GM12878 (cell line): ENCODE data around the gene EIF4E1B. TPM values are rescaled to one million over a fixed set of nuclear protein-coding genes. Genes with fewer than 3 reads are reported as not detected.

Source experiments
- BACH1 ChIP-seq: fragments of 450-650 bp; IDR thresholded peaks from 2 replicates; pipeline ENCODE4 v1.6.1; 2017; ENCODE audit warnings: mild to moderate bottlenecking, borderline replicate concordance
- BHLHE40 ChIP-seq, 2 experiments: fragments of 450-650 bp in 1 of 2; IDR thresholded peaks; 2 replicates each; pipeline ENCODE4 v1.6.1; 2011 to 2017; ENCODE audit warnings: low read depth in 2 of 2, borderline replicate concordance in 1 of 2, improper control_type of control experiment in 1 of 2, low read length in 1 of 2, mild to moderate bottlenecking in 1 of 2
- CBX3 ChIP-seq: fragments of 200-600 bp; sonication (generic); IDR thresholded peaks from 2 replicates; pipeline ENCODE4 v1.6.1; 2016; ENCODE audit warnings: low read depth, borderline replicate concordance
- CBX5 ChIP-seq: sonication (generic); IDR thresholded peaks from 2 replicates; pipeline ENCODE4 v1.6.1; 2016; ENCODE audit warnings: low read depth, moderate library complexity, mild to moderate bottlenecking, inconsistent platforms
- CHD1 ChIP-seq: IDR thresholded peaks from 2 replicates; pipeline ENCODE4 v1.6.1; 2012; ENCODE audit warnings: low read depth, low read length, improper control_type of control experiment
- CREB1 ChIP-seq: IDR thresholded peaks from 2 replicates; pipeline ENCODE4 v1.6.1; 2012; ENCODE audit warnings: low read depth, mild to moderate bottlenecking, inconsistent platforms
- EED ChIP-seq: sonication (generic); IDR thresholded peaks from 2 replicates; pipeline ENCODE4 v1.6.1; 2016; ENCODE audit warnings: antibody characterized with exemption, low read depth
- HDAC6 ChIP-seq: fragments of 200-600 bp; sonication (generic); IDR thresholded peaks from one replicate; pipeline ENCODE4 v1.8.0; 2017; ENCODE audit warnings: antibody characterized with exemption; ENCODE audit not compliant: unreplicated experiment
- IKZF2 ChIP-seq, 2 experiments: fragments of 450-650 bp; IDR thresholded peaks; 2 replicates each; pipeline ENCODE4 v1.6.1; 2017; ENCODE audit warnings: mild to moderate bottlenecking in 2 of 2, moderate library complexity in 2 of 2
- MEF2B ChIP-seq: fragments of 450-650 bp; IDR thresholded peaks from 2 replicates; pipeline ENCODE4 v1.6.1; 2018; ENCODE audit warnings: mild to moderate bottlenecking, moderate library complexity; ENCODE audit not compliant: partially characterized antibody, poor library complexity, severe bottlenecking
- MXI1 ChIP-seq: fragments of 150-350 bp; IDR thresholded peaks from 2 replicates; pipeline ENCODE4 v1.6.1; 2011; ENCODE audit warnings: low read depth, mild to moderate bottlenecking, inconsistent platforms, low read length, improper control_type of control experiment
- MYB ChIP-seq: fragments of 150-350 bp; IDR thresholded peaks from 2 replicates; pipeline ENCODE4 v1.6.1; 2014; ENCODE audit warnings: mild to moderate bottlenecking, low read depth, low read length, borderline replicate concordance
- NR2F1 ChIP-seq: fragments of 450-650 bp; conservative IDR thresholded peaks from 2 replicates; pipeline ENCODE4 v1.6.1; 2017; ENCODE audit warnings: mild to moderate bottlenecking
- PAX8 ChIP-seq: fragments of 450-650 bp; IDR thresholded peaks from 2 replicates; pipeline ENCODE4 v1.6.1; 2017; ENCODE audit warnings: mild to moderate bottlenecking, moderate library complexity
- PBX3 ChIP-seq: IDR thresholded peaks from 2 replicates; pipeline ENCODE4 v1.6.1; 2011; ENCODE audit warnings: mild to moderate bottlenecking, low read depth, low read length, moderate library complexity; ENCODE audit not compliant: insufficient replicate concordance
- POU2F2 ChIP-seq: IDR thresholded peaks from 3 replicates; pipeline ENCODE4 v1.6.1; 2011; ENCODE audit warnings: low read depth, mild to moderate bottlenecking, low read length, borderline replicate concordance
- RB1 ChIP-seq: fragments of 450-650 bp; formaldehyde crosslinking; IDR thresholded peaks from 2 replicates; pipeline ENCODE4 v1.6.1; 2017; ENCODE audit warnings: mild to moderate bottlenecking, borderline replicate concordance
- SMAD1 ChIP-seq: fragments of 450-650 bp; IDR thresholded peaks from 2 replicates; pipeline ENCODE4 v1.6.1; 2018; ENCODE audit warnings: mild to moderate bottlenecking, low read depth; ENCODE audit not compliant: partially characterized antibody
- SMC3 ChIP-seq: IDR thresholded peaks from 2 replicates; pipeline ENCODE4 v1.6.1; 2011; ENCODE audit warnings: low read length, improper control_type of control experiment, borderline replicate concordance
- TCF3 ChIP-seq: IDR thresholded peaks from 2 replicates; pipeline ENCODE4 v1.6.1; 2012; ENCODE audit warnings: low read depth, mild to moderate bottlenecking, low read length, borderline replicate concordance; ENCODE audit not compliant: insufficient read depth
- WRNIP1 ChIP-seq: IDR thresholded peaks from 2 replicates; pipeline ENCODE4 v1.6.1; 2011; ENCODE audit warnings: low read depth, low read length, improper control_type of control experiment, borderline replicate concordance
- ZNF217 ChIP-seq: fragments of 450-650 bp; IDR thresholded peaks from 2 replicates; pipeline ENCODE4 v1.6.1; 2017; ENCODE audit warnings: antibody characterized with exemption, mild to moderate bottlenecking
- ZNF24 ChIP-seq: fragments of 450-650 bp; IDR thresholded peaks from 2 replicates; pipeline ENCODE4 v1.6.1; 2017; ENCODE audit warnings: antibody characterized with exemption, mild to moderate bottlenecking
- ZSCAN29 ChIP-seq: fragments of 450-650 bp; IDR thresholded peaks from 2 replicates; pipeline ENCODE4 v1.6.1; 2017; ENCODE audit warnings: mild to moderate bottlenecking, moderate library complexity
- polyA plus RNA-seq, 11 experiments: library from polyadenylated mRNA; depleted of rRNA in 4 of 11; unstranded in 6 of 11; stranded (reverse) in 5 of 11; fragments of >200 nt; fragmentation: Nextera tagmentation in 4 of 11; fragmentation: Illumina TruSeq in 1 of 11; extraction: Ambion mirVana in 4 of 11; extraction: Trizol in 1 of 11; gene quantifications; 1 replicate in 1 of 11; 2 replicates in 10 of 11; pipeline versions ENCODE4 v1.2.1 to v1.2.3, GENCODE V29; 2011 to 2016; ENCODE audit warnings: inconsistent platforms in 2 of 11, missing spikeins in 2 of 11, low read depth in 1 of 11
- total RNA-seq, 4 experiments: library from RNA; depleted of rRNA in 3 of 4; stranded (reverse); fragments of >200 nt in 3 of 4; fragmentation: Illumina TruSeq in 1 of 4; extraction: Trizol in 1 of 4; gene quantifications; 2 replicates each; pipeline versions ENCODE4 v1.2.1 to v1.2.3, GENCODE V29; 2013 to 2021
- TF ChIP-seq, protein P1 (sequence below): IDR thresholded peaks from 2 replicates; pipeline ENCODE4 v1.6.1; 2012; ENCODE audit warnings: low read depth, low read length, improper control_type of control experiment
- TF ChIP-seq, protein P2 (sequence below): fragments of 450-650 bp; IDR thresholded peaks from 2 replicates; pipeline ENCODE4 v1.6.1; 2016; ENCODE audit warnings: mild to moderate bottlenecking
- TF ChIP-seq, protein P3 (sequence below): IDR thresholded peaks from 2 replicates; pipeline ENCODE4 v1.6.1; 2012; ENCODE audit warnings: low read depth, low read length, improper control_type of control experiment

Gene EIF4E1B
- total and polyA plus RNA-seq, 10 of the 15 experiments (the other 5 are each of a cell fraction or from before 2014, with no cell fraction given) = not detected

- TF ChIP-seq PBX3 (no peak), NR2F1 (peak; percentile 64), ZSCAN29 (no peak), BACH1 (peak; percentile 98), WRNIP1 (no peak), CBX3 (no peak), IKZF2 (IDR thresholded peaks at IDR 0.05) (peak; percentile 67 to 69; a peak in 3 of 4 replicates), MXI1 (no peak), ZNF217 (no peak), CBX5 (no peak), CREB1 (no peak), POU2F2 (no peak), CHD1 (no peak), MYB (no peak), SMAD1 (no peak), PAX8 (no peak), HDAC6 (no peak), SMC3 (no peak), TCF3 (no peak), EED (no peak), ZNF24 (no peak), MEF2B (peak; percentile 96), BHLHE40 (IDR thresholded peaks at IDR 0.05; ENCODE audit: borderline replicate concordance in 1 of 2, low read depth in 2 of 2, low read length in 1 of 2) (peak; percentile 11 to 35; a peak in 1 of 4 replicates), RB1 (no peak)
- TF ChIP-seq, protein P1, sequence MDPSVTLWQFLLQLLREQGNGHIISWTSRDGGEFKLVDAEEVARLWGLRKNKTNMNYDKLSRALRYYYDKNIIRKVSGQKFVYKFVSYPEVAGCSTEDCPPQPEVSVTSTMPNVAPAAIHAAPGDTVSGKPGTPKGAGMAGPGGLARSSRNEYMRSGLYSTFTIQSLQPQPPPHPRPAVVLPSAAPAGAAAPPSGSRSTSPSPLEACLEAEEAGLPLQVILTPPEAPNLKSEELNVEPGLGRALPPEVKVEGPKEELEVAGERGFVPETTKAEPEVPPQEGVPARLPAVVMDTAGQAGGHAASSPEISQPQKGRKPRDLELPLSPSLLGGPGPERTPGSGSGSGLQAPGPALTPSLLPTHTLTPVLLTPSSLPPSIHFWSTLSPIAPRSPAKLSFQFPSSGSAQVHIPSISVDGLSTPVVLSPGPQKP = no peak
- TF ChIP-seq, protein P2, sequence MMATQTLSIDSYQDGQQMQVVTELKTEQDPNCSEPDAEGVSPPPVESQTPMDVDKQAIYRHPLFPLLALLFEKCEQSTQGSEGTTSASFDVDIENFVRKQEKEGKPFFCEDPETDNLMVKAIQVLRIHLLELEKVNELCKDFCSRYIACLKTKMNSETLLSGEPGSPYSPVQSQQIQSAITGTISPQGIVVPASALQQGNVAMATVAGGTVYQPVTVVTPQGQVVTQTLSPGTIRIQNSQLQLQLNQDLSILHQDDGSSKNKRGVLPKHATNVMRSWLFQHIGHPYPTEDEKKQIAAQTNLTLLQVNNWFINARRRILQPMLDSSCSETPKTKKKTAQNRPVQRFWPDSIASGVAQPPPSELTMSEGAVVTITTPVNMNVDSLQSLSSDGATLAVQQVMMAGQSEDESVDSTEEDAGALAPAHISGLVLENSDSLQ = no peak
- TF ChIP-seq, protein P3, sequence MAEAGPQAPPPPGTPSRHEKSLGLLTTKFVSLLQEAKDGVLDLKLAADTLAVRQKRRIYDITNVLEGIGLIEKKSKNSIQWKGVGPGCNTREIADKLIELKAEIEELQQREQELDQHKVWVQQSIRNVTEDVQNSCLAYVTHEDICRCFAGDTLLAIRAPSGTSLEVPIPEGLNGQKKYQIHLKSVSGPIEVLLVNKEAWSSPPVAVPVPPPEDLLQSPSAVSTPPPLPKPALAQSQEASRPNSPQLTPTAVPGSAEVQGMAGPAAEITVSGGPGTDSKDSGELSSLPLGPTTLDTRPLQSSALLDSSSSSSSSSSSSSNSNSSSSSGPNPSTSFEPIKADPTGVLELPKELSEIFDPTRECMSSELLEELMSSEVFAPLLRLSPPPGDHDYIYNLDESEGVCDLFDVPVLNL = no peak
These were observed 45.9 kb downstream of the EIF4E1B start (continued) for GRCh38 chr5:176676361-176676824.
